Stimulated activated naive CD4-positive, alpha-beta T cell treated with Interleukin-2 at 50 U/mL for 16 hours (primary cell): ENCODE results near the gene CELA2B.
"Not testable (repeated sequence)": the region's sequence is repeated elsewhere in the genome, so short reads cannot be mapped to it uniquely, and the experiment has no call there.

Experiments
- DNase-seq: peaks from one replicate; lab custom pipeline; 2025; lab: John Stamatoyannopoulos, UW

The CELA2B gene

GRCh38 chr1:15445390-15446122 is 30.3 kb upstream of the CELA2B start:
- DNase-seq: no peak

- no peak for DNase-seq
Measured at GRCh38 chr1:15446212-15446611, 29.7 kb upstream of the CELA2B start.

- DNase-seq: no peak
Measured at GRCh38 chr1:15448877-15449462, 26.9 kb upstream of the CELA2B start.

- no peak for DNase-seq
Measured at GRCh38 chr1:15449567-15449966, 26.3 kb upstream of the CELA2B start.

- no peak for DNase-seq
Measured at GRCh38 chr1:15451014-15451722, 24.7 kb upstream of the CELA2B start.

- DNase-seq: no peak
Measured at GRCh38 chr1:15452216-15452615, 23.7 kb upstream of the CELA2B start.

GRCh38 chr1:15452866-15453571 is 22.9 kb upstream of the CELA2B start:
- DNase-seq: no peak

- no peak for DNase-seq
Measured at GRCh38 chr1:15453734-15454133, 22.2 kb upstream of the CELA2B start.

GRCh38 chr1:15454256-15454655 is 21.6 kb upstream of the CELA2B start:
- DNase-seq: no peak

- DNase-seq: no peak
Measured at GRCh38 chr1:15455522-15455921, 20.4 kb upstream of the CELA2B start.

GRCh38 chr1:15456313-15456954 is 19.5 kb upstream of the CELA2B start, which contains the start of gene CELA2A:
Gene CELA2A (plus strand): TSS chr1:15456732. CDS start chr1:15456754, 22 bp downstream.
- DNase-seq: no peak

- DNase-seq: no peak
Measured at GRCh38 chr1:15457585-15457984, 18.3 kb upstream of the CELA2B start.

GRCh38 chr1:15458388-15458787 is 17.5 kb upstream of the CELA2B start:
- DNase-seq: not testable (repeated sequence)

GRCh38 chr1:15459771-15460707 is 15.9 kb upstream of the CELA2B start:
- DNase-seq: no peak

- DNase-seq: no peak
Measured at GRCh38 chr1:15460708-15461095, 15.2 kb upstream of the CELA2B start.

- DNase-seq: not testable (repeated sequence)
Measured at GRCh38 chr1:15463064-15463800, 12.7 kb upstream of the CELA2B start.

GRCh38 chr1:15463926-15464322 is 12.0 kb upstream of the CELA2B start:
- not testable (repeated sequence) for DNase-seq

GRCh38 chr1:15465674-15466073 is 10.2 kb upstream of the CELA2B start:
- no peak for DNase-seq

- not testable (repeated sequence) for DNase-seq
Measured at GRCh38 chr1:15466955-15467625, 8.8 kb upstream of the CELA2B start.

GRCh38 chr1:15468145-15468544 is 7.8 kb upstream of the CELA2B start:
- no peak for DNase-seq
